ENCODE data around the gene RAB28. TPM values are rescaled to one million over a fixed set of nuclear protein-coding genes. Genes with fewer than 3 reads are reported as not detected.
A peak's percentile ranks its signal among the peaks of the same experiment; 100 is the strongest.

The RAB28 gene
- total RNA-seq (ENCODE audit: low replicate concordance), result 3.7 and 16.7 TPM in 2 replicates

- no peak for TF ChIP-seq CTCF (IDR thresholded peaks at IDR 0.05; ENCODE audit: insufficient read depth, low read length)
- peak; percentile 96 for DNase-seq (ENCODE audit: low read depth)
- H3K4me3 ChIP-seq (ENCODE audit: low read depth, low read length), result peak within 1 kb of the TSS; percentile 82
These were observed at the start of gene RAB28 for GRCh38 chr4:13484122-13484748. RAB28 (minus strand) TSS chr4:13484340.

GRCh38 chr4:13531625-13531998 lies 47.5 kb upstream of the RAB28 start:
- H3K4me3 ChIP-seq (ENCODE audit: low read depth, low read length), result no peak overlapping the region
- TF ChIP-seq CTCF (IDR thresholded peaks at IDR 0.05; ENCODE audit: insufficient read depth, low read length), result no peak
- DNase-seq (ENCODE audit: low read depth), result no peak

- no peak overlapping the region for H3K4me3 ChIP-seq (ENCODE audit: low read depth, low read length)
- TF ChIP-seq CTCF (IDR thresholded peaks at IDR 0.05; ENCODE audit: insufficient read depth, low read length), result no peak
- DNase-seq (ENCODE audit: low read depth), result no peak
These were observed 46.9 kb upstream of the RAB28 start for GRCh38 chr4:13530823-13531624.

- H3K4me3 ChIP-seq (ENCODE audit: low read depth, low read length), result no peak overlapping the region
- TF ChIP-seq CTCF (IDR thresholded peaks at IDR 0.05; ENCODE audit: insufficient read depth, low read length), result no peak
- DNase-seq (ENCODE audit: low read depth), result no peak
These were observed 45.2 kb upstream of the RAB28 start for GRCh38 chr4:13529128-13529919.

- DNase-seq (ENCODE audit: low read depth), result no peak
- no peak for TF ChIP-seq CTCF (IDR thresholded peaks at IDR 0.05; ENCODE audit: insufficient read depth, low read length)
These were observed 44.6 kb upstream of the RAB28 start for GRCh38 chr4:13528821-13529127.

GRCh38 chr4:13527981-13528820 lies 44.1 kb upstream of the RAB28 start:
- no peak overlapping the region for H3K4me3 ChIP-seq (ENCODE audit: low read depth, low read length)
- DNase-seq (ENCODE audit: low read depth), result no peak
- no peak for TF ChIP-seq CTCF (IDR thresholded peaks at IDR 0.05; ENCODE audit: insufficient read depth, low read length)

More at GRCh38 chr4:13528821-13529127, 44.6 kb upstream of the RAB28 start:
- H3K4me3 ChIP-seq (ENCODE audit: low read depth, low read length), result no peak overlapping the region
